HepG2 (cell line): Measurements from ENCODE around the gene CELSR2. TPM values are rescaled to one million over a fixed set of nuclear protein-coding genes. Genes with fewer than 3 reads are reported as not detected.
A peak's percentile ranks its signal among the peaks of the same experiment; 100 is the strongest.

Source experiments
- ESRRA ChIP-seq: sonication (generic); formaldehyde crosslinking; IDR thresholded peaks from 2 replicates; pipeline ENCODE4 v1.5.1; 2020; ENCODE audit warnings: mild to moderate bottlenecking, low read depth, missing genetic modification reagents
- FOXA3 ChIP-seq: IDR thresholded peaks from 2 replicates; pipeline ENCODE4 v1.6.1; 2016; ENCODE audit warnings: missing genetic modification reagents, missing compliant biosample characterization
- FOXO1 ChIP-seq: sonication (generic); formaldehyde crosslinking; IDR thresholded peaks from 2 replicates; pipeline ENCODE4 v1.4.0; 2020; ENCODE audit warnings: missing genetic modification reagents
- MAX ChIP-seq: IDR thresholded peaks from 2 replicates; pipeline ENCODE4 v1.6.1; 2012; ENCODE audit warnings: inconsistent platforms
- MIER2 ChIP-seq: IDR thresholded peaks from 2 replicates; pipeline ENCODE4 v1.6.1; 2016; ENCODE audit warnings: missing biosample characterization, missing genetic modification reagents
- MTERF4 ChIP-seq: sonication (generic); formaldehyde crosslinking; IDR thresholded peaks from 2 replicates; pipeline ENCODE4 v1.8.0; 2023; ENCODE audit warnings: mild to moderate bottlenecking, missing genetic modification reagents
- POLR2AphosphoS5 ChIP-seq: IDR thresholded peaks from 2 replicates; pipeline ENCODE4 v1.6.1; 2012; ENCODE audit warnings: low read depth, low read length
- PPARG ChIP-seq: conservative IDR thresholded peaks from 2 replicates; pipeline ENCODE4 v1.6.1; 2016; ENCODE audit warnings: missing biosample characterization, missing genetic modification reagents
- TGIF2 ChIP-seq: IDR thresholded peaks from 2 replicates; pipeline ENCODE4 v1.6.1; 2016; ENCODE audit warnings: control low read depth, missing compliant biosample characterization
- ZBTB40 ChIP-seq, 2 experiments: fragments of 450-650 bp in 1 of 2; sonication (generic) in 1 of 2; formaldehyde crosslinking in 1 of 2; IDR thresholded peaks; 2 replicates each; pipeline versions ENCODE4 v1.6.1 to v1.8.0; 2016 to 2022; ENCODE audit warnings: antibody characterized with exemption in 1 of 2, mild to moderate bottlenecking in 1 of 2, missing genetic modification reagents in 1 of 2
- ZGPAT ChIP-seq: IDR thresholded peaks from 2 replicates; pipeline ENCODE4 v1.6.1; 2016; ENCODE audit warnings: mild to moderate bottlenecking
- ZNF143 ChIP-seq: sonication (generic); formaldehyde crosslinking; IDR thresholded peaks from 2 replicates; pipeline ENCODE4 v1.4.0; 2020; ENCODE audit warnings: missing genetic modification reagents
- ZNF205 ChIP-seq: IDR thresholded peaks from 2 replicates; pipeline ENCODE4 v1.6.1; 2018; ENCODE audit warnings: missing biosample characterization, missing genetic modification reagents
- ZNF235 ChIP-seq: sonication (generic); formaldehyde crosslinking; IDR thresholded peaks from 2 replicates; pipeline ENCODE4 v1.8.1; 2023; ENCODE audit warnings: mild to moderate bottlenecking, missing genetic modification reagents, borderline replicate concordance
- ZNF546 ChIP-seq: sonication (generic); formaldehyde crosslinking; conservative IDR thresholded peaks from 2 replicates; pipeline ENCODE4 v1.8.1; 2023; ENCODE audit warnings: mild to moderate bottlenecking, missing genetic modification reagents
- ZNF550 ChIP-seq: sonication (generic); formaldehyde crosslinking; IDR thresholded peaks from 2 replicates; pipeline ENCODE4 v1.4.0; 2020; ENCODE audit warnings: mild to moderate bottlenecking, missing genetic modification reagents, borderline replicate concordance
- ZNF644 ChIP-seq: IDR thresholded peaks from 2 replicates; pipeline ENCODE4 v1.6.1; 2016; ENCODE audit warnings: low read depth
- ZNF878 ChIP-seq: sonication (generic); formaldehyde crosslinking; IDR thresholded peaks from 2 replicates; pipeline ENCODE4 v1.8.1; 2023; ENCODE audit warnings: mild to moderate bottlenecking, missing genetic modification reagents, moderate library complexity
- polyA plus RNA-seq, 8 experiments: library from polyadenylated mRNA; depleted of rRNA in 3 of 8; stranded (reverse) in 7 of 8; unstranded in 1 of 8; fragments of >200 nt; fragmentation: Illumina TruSeq in 4 of 8; extraction: Trizol in 4 of 8; gene quantifications; 2 replicates each; pipeline versions ENCODE4 v1.2.1 to v1.2.3, GENCODE V29; 2011 to 2016; ENCODE audit warnings: low read depth in 4 of 8, missing spikeins in 1 of 8, mixed read lengths in 1 of 8; ENCODE audit not compliant: insufficient read depth in 1 of 8
- total RNA-seq, 5 experiments: library from RNA; depleted of rRNA; stranded (reverse); fragments of >200 nt; fragmentation: Illumina TruSeq; extraction: Trizol; gene quantifications; 2 replicates each; pipeline ENCODE4 v1.2.3, GENCODE V29; 2016; ENCODE audit warnings: low read depth in 1 of 5

Gene CELSR2
- total and polyA plus RNA-seq, 2 of the 13 experiments (the other 11 are each of a cell fraction or from before 2014, with no cell fraction given) = 4.0 to 6.6 TPM

GRCh38 chr1:109298666-109299557 is 49.6 kb downstream of the CELSR2 start (continued):
- TF ChIP-seq ZGPAT (CRISPR knock-in tag) (peak; percentile 72), FOXA3 (CRISPR knock-in tag) (peak; percentile 96), MAX (peak; percentile 98), ZNF644 (CRISPR knock-in tag) (0 out of 2 replicates have a peak, but pooled peaks have one; percentile 14), FOXO1 (CRISPR knock-in tag) (peak; percentile 79), ZNF235 (CRISPR knock-in tag) (0 out of 2 replicates have a peak, but pooled peaks have one; percentile 24), ZBTB40 (IDR thresholded peaks at IDR 0.05) (no peak), ZBTB40 (CRISPR knock-in tag; IDR thresholded peaks at IDR 0.05) (no peak), ZNF143 (CRISPR knock-in tag) (0 out of 2 replicates have a peak, but pooled peaks have one; percentile 26), TGIF2 (CRISPR knock-in tag) (peak; percentile 88; the same call in 1 of the 2 replicates), ZNF550 (CRISPR knock-in tag) (no peak), POLR2AphosphoS5 (no peak; the same call in 1 of the 2 replicates), ESRRA (CRISPR knock-in tag) (peak; percentile 73; the same call in 1 of the 2 replicates), MIER2 (CRISPR knock-in tag) (0 out of 2 replicates have a peak, but pooled peaks have one; percentile 39), ZNF205 (no peak), PPARG (CRISPR knock-in tag) (peak; percentile 72), MTERF4 (peak; percentile 81), ZNF546 (CRISPR knock-in tag) (0 out of 2 replicates have a peak, but pooled peaks have one; percentile 74), ZNF878 (peak; percentile 79)
